HL-60/S4 treated with retinoic acid at 250 ng/mL for 4 days and 3 days (cell line): Measurements from ENCODE around the gene TWIST2.

Source experiments
- in situ Hi-C: fragments of 300-500 bp; cut with MboI; formaldehyde crosslinking; loops from 2 replicates; pipeline ENCODE4 v1.7.0; 2022; ENCODE audit warnings: low sequenced_read_pairs

The TWIST2 gene

GRCh38 chr2:238872026-238872425 lies 24.1 kb downstream of the TWIST2 start:
- in situ Hi-C loops, result no loop called here

GRCh38 chr2:238872628-238873380 lies 24.9 kb downstream of the TWIST2 start:
- in situ Hi-C loops, result no loop called here

GRCh38 chr2:238873381-238873801 lies 25.5 kb downstream of the TWIST2 start:
- in situ Hi-C loops, result no loop called here

- in situ Hi-C loops, result no loop called here
Observed at GRCh38 chr2:238873841-238874240, 26.0 kb downstream of the TWIST2 start.

- in situ Hi-C loops, result no loop called here
Observed at GRCh38 chr2:238874330-238875050, 26.6 kb downstream of the TWIST2 start.

- in situ Hi-C loops, result no loop called here
Observed at GRCh38 chr2:238875101-238875470, 27.2 kb downstream of the TWIST2 start.

- in situ Hi-C loops, result no loop called here
Observed at GRCh38 chr2:238875471-238876231, 27.8 kb downstream of the TWIST2 start.

GRCh38 chr2:238876232-238876630 lies 28.3 kb downstream of the TWIST2 start:
- in situ Hi-C loops, result no loop called here

- in situ Hi-C loops, result no loop called here
Observed at GRCh38 chr2:238878051-238878735, 30.3 kb downstream of the TWIST2 start.

- in situ Hi-C loops, result no loop called here
Observed at GRCh38 chr2:238879043-238879442, 31.2 kb downstream of the TWIST2 start.

GRCh38 chr2:238879621-238880377 lies 31.9 kb downstream of the TWIST2 start:
- in situ Hi-C loops, result no loop called here

GRCh38 chr2:238881353-238882081 lies 33.6 kb downstream of the TWIST2 start:
- in situ Hi-C loops, result no loop called here

GRCh38 chr2:238882082-238882755 lies 34.3 kb downstream of the TWIST2 start:
- in situ Hi-C loops, result no loop called here

- in situ Hi-C loops, result no loop called here
Observed at GRCh38 chr2:238883421-238883901, 35.6 kb downstream of the TWIST2 start.

- in situ Hi-C loops, result no loop called here
Observed at GRCh38 chr2:238884122-238884811, 36.4 kb downstream of the TWIST2 start.

- in situ Hi-C loops, result no loop called here
Observed at GRCh38 chr2:238884812-238885408, 37.0 kb downstream of the TWIST2 start.

GRCh38 chr2:238886453-238887094 lies 38.7 kb downstream of the TWIST2 start:
- in situ Hi-C loops, result no loop called here
